Left colon (tissue), 2 donors: ENCODE data around the gene GIGYF1. TPM values are rescaled to one million over a fixed set of nuclear protein-coding genes. Genes with fewer than 3 reads are reported as not detected.
A peak's percentile ranks its signal among the peaks of the same experiment; 100 is the strongest.

Source experiments
- ATAC-seq: fragments of 200-7000 bp; cut with Tn5 transposase; one replicate; pipeline ENCODE4 v1.9.1; 2020; ENCODE audit warnings: mild to moderate bottlenecking, moderate library complexity
- DNase-seq, 2 donors: peaks; one replicate each; pipeline ENCODE4 v3.0.0-alpha.2; 2020
- intact Hi-C, 2 donors: fragments of 100-400 bp; cut with DNase I in 1 of 2; cut with micrococcal nuclease in 1 of 2; formaldehyde crosslinking; loops; one replicate each; pipeline versions ENCODE4 v1.11.2 to v1.14.0; 2022; cut with DNase I, micrococcal nuclease
- total RNA-seq, 2 donors: library from RNA; stranded (reverse); fragmentation: NEBNext Ultra II Directional; extraction: Animal tissue kit (Norgen Biotek cat#: 25700); gene quantifications; one replicate each; pipeline ENCODE4 v1.2.1, GENCODE V29; 2021
- donor health status: DM: no; HTN: no; CAD: no.
- donor health status: DM: yes; HTN: yes; CAD: no.

Gene GIGYF1
- total RNA-seq, 2 donors from 2014 or later: 29.0 to 32.4 TPM

- intact Hi-C loops: no loop called here
- ATAC-seq (peak; percentile 65), DNase-seq (peak; percentile 31 to 50)
Observed at GRCh38 chr7:100655908-100656674, 38.0 kb downstream of the GIGYF1 start, which contains the start of gene ACTL6B. TSS of gene ACTL6B (minus strand) at chr7:100656448. CDS start at chr7:100656354, 94 bp downstream.

- no peak for DNase-seq
- intact Hi-C loops: no loop called here
- no peak for ATAC-seq
Observed at GRCh38 chr7:100654908-100655831, 38.9 kb downstream of the GIGYF1 start.

- ATAC-seq: no peak
- no peak for DNase-seq
- intact Hi-C loops: no loop called here
Observed at GRCh38 chr7:100649826-100650565, 44.1 kb downstream of the GIGYF1 start.

GRCh38 chr7:100642534-100642907 lies 51.5 kb downstream of the GIGYF1 start:
- ATAC-seq (peak; percentile 79), DNase-seq (peak in 1 of 2 donors; percentile 59)
- intact Hi-C loops: no loop called here

GRCh38 chr7:100641860-100642533 lies 52.1 kb downstream of the GIGYF1 start:
- intact Hi-C loops: no loop called here
- ATAC-seq (no peak), DNase-seq (no peak)

- intact Hi-C loops: no loop called here
- DNase-seq (no peak), ATAC-seq (no peak)
Observed at GRCh38 chr7:100641463-100641859, 52.6 kb downstream of the GIGYF1 start, which contains the start of gene TFR2. TSS of gene TFR2 (minus strand) at chr7:100641552. CDS start at chr7:100641509, 43 bp downstream.

- intact Hi-C loops: no loop called here
- no peak for ATAC-seq
- no peak for DNase-seq
Observed at GRCh38 chr7:100640517-100641440, 53.3 kb downstream of the GIGYF1 start.

- intact Hi-C loops: no loop called here
- DNase-seq (no peak), ATAC-seq (no peak)
Observed at GRCh38 chr7:100639995-100640516, 54.0 kb downstream of the GIGYF1 start.

GRCh38 chr7:100632951-100633717 lies 60.9 kb downstream of the GIGYF1 start:
- ATAC-seq (peak; percentile 86), DNase-seq (peak; percentile 61 to 68)
- intact Hi-C loops: no loop called here

GRCh38 chr7:100630066-100630465 lies 64.0 kb downstream of the GIGYF1 start:
- intact Hi-C loops: no loop called here
- no peak for DNase-seq
- no peak for ATAC-seq

Other genes with a start within 250 kb of the GIGYF1 start
- under 1 TPM; 0.31 to 0.39 TPM for gene SPACDR, start 230.0 kb downstream of the GIGYF1 start, total RNA-seq
- gene TSC22D4, start 215.0 kb downstream of the GIGYF1 start, total RNA-seq: 10 to 100 TPM; 45.9 to 57.2 TPM
- under 1 TPM; 0.27 to 0.47 TPM for gene NYAP1, start 210.3 kb downstream of the GIGYF1 start, total RNA-seq
- gene AGFG2, start 155.0 kb downstream of the GIGYF1 start, total RNA-seq: 10 to 100 TPM; 65.0 to 75.5 TPM
- gene SAP25, start 120.3 kb downstream of the GIGYF1 start, total RNA-seq: 1 to 10 TPM; 1.1 TPM
- 10 to 100 TPM; 66.4 to 69.0 TPM for gene LRCH4, start 108.1 kb downstream of the GIGYF1 start, total RNA-seq
- gene FBXO24, start 107.9 kb downstream of the GIGYF1 start, total RNA-seq: under 1 TPM; 0.34 to 0.58 TPM
- gene PCOLCE, start 91.9 kb downstream of the GIGYF1 start, total RNA-seq: 10 to 100 TPM in 1 of 2 donors, 1 to 10 TPM in 1; 8.1 to 15.4 TPM
- gene MOSPD3, start 81.7 kb downstream of the GIGYF1 start, total RNA-seq: 10 to 100 TPM; 15.3 to 18.6 TPM
- under 1 TPM; 0.22 to 0.64 TPM for gene TFR2, start 52.7 kb downstream of the GIGYF1 start, total RNA-seq
- under 1 TPM in 1 of 2 donors, not detected in 1; 0.42 TPM for gene ACTL6B, start 37.8 kb downstream of the GIGYF1 start, total RNA-seq
- 100 to 1,000 TPM; 273 to 279 TPM for gene GNB2, start 20.5 kb downstream of the GIGYF1 start, total RNA-seq
- gene POP7, start 11.9 kb upstream of the GIGYF1 start, total RNA-seq: 10 to 100 TPM; 21.5 to 25.0 TPM
- not detected for gene EPO, start 26.2 kb upstream of the GIGYF1 start, total RNA-seq
- gene ZAN, start 39.3 kb upstream of the GIGYF1 start, total RNA-seq: not detected
- gene EPHB4, start 133.3 kb upstream of the GIGYF1 start, total RNA-seq: 10 to 100 TPM; 34.3 to 39.3 TPM
- gene SLC12A9, start 158.5 kb upstream of the GIGYF1 start, total RNA-seq: 10 to 100 TPM; 31.0 to 33.6 TPM
- gene TRIP6, start 173.1 kb upstream of the GIGYF1 start, total RNA-seq: 10 to 100 TPM; 18.6 to 21.4 TPM
- gene SRRT, start 180.9 kb upstream of the GIGYF1 start, total RNA-seq: 100 to 1,000 TPM in 1 of 2 donors, 10 to 100 TPM in 1; 85.9 to 116 TPM
- gene UFSP1, start 195.5 kb upstream of the GIGYF1 start, total RNA-seq: 1 to 10 TPM; 2.2 to 2.7 TPM
- gene ACHE, start 201.6 kb upstream of the GIGYF1 start, total RNA-seq: 10 to 100 TPM; 18.4 to 29.2 TPM